A673 (cell line): Measurements from ENCODE around the gene NUDT12. TPM values are rescaled to one million over a fixed set of nuclear protein-coding genes. Genes with fewer than 3 reads are reported as not detected.

Source experiments
- BruUV-seq: library from RNA; stranded (reverse); fragments of 400-500 nt; replicated peaks from 2 replicates; lab custom pipeline; 2021; lab: Mats Ljungman, UMichigan
- CTCF ChIA-PET: fragments of 300-600 bp; sonication (Branson Sonifier 250); formaldehyde crosslinking; loops from one replicate; lab custom pipeline; 2022; ENCODE audit warnings: antibody characterized with exemption; lab: Charles Lee
- POLR2A ChIA-PET: fragments of 300-600 bp; sonication (Branson Sonifier 250); formaldehyde crosslinking; loops from one replicate; lab custom pipeline; 2022; ENCODE audit warnings: antibody characterized with exemption; ENCODE audit not compliant: low non-redundant PET; lab: Charles Lee
- DNase-seq: peaks from one replicate; pipeline ENCODE4 v3.0.0-alpha.2; 2015; ENCODE audit warnings: low spot score
- H3K27ac ChIP-seq: fragments of 200-600 bp; sonication (generic); 2 replicates; pipeline ENCODE4 v1.5.1; 2016; ENCODE audit warnings: mixed run types, low read depth, mild to moderate bottlenecking, mixed read lengths, antibody characterized with exemption, low read length; ENCODE audit not compliant: poor library complexity, severe bottlenecking
- H3K27me3 ChIP-seq: fragments of 200-600 bp; sonication (generic); replicated peaks from 2 replicates; pipeline ENCODE4 v1.6.1; 2017; ENCODE audit warnings: mixed run types, low read depth, mild to moderate bottlenecking, mixed read lengths, antibody characterized with exemption, low read length; ENCODE audit not compliant: insufficient read depth, poor library complexity
- H3K36me3 ChIP-seq: fragments of 200-600 bp; sonication (generic); 2 replicates; pipeline ENCODE4 v1.6.1; 2016; ENCODE audit warnings: mixed run types, mild to moderate bottlenecking, mixed read lengths, antibody characterized with exemption, low read length; ENCODE audit not compliant: insufficient read depth, poor library complexity, severe bottlenecking
- H3K4me1 ChIP-seq: fragments of 200-600 bp; sonication (generic); 2 replicates; pipeline ENCODE4 v1.6.1; 2017; ENCODE audit warnings: mixed run types, mild to moderate bottlenecking, mixed read lengths, antibody characterized with exemption, low read length; ENCODE audit not compliant: insufficient read depth, poor library complexity, severe bottlenecking
- H3K4me3 ChIP-seq: fragments of 200-600 bp; sonication (generic); 2 replicates; pipeline ENCODE4 v1.5.1; 2016; ENCODE audit warnings: low read depth, mixed run types, mild to moderate bottlenecking, mixed read lengths, low read length; ENCODE audit not compliant: poor library complexity, severe bottlenecking
- H3K9me3 ChIP-seq: fragments of 200-600 bp; sonication (generic); 2 replicates; pipeline ENCODE4 v1.6.1; 2016; ENCODE audit warnings: mixed run types, low read depth, mild to moderate bottlenecking, mixed read lengths, antibody characterized with exemption, low read length; ENCODE audit not compliant: poor library complexity, severe bottlenecking
- EZH2 ChIP-seq: fragments of 200-600 bp; sonication (generic); IDR thresholded peaks from 2 replicates; pipeline ENCODE4 v1.6.1; 2017; ENCODE audit warnings: borderline replicate concordance, low read depth, mild to moderate bottlenecking, mixed read lengths, antibody characterized with exemption, low read length; ENCODE audit not compliant: poor library complexity, severe bottlenecking
- intact Hi-C: fragments of 100-400 bp; cut with micrococcal nuclease; formaldehyde crosslinking; loops from one replicate; pipeline ENCODE4 v1.10.0; 2022; ENCODE audit not compliant: unreplicated experiment
- total RNA-seq: library from RNA; stranded (reverse); gene quantifications from 2 replicates; pipeline ENCODE4 v1.2.3, GENCODE V29; 2021
- TF ChIP-seq, protein P1 (sequence below): fragments of 300-800, 200-600 bp; sonication (generic); conservative IDR thresholded peaks from 2 replicates; pipeline ENCODE4 v1.5.1; 2017; ENCODE audit warnings: low read depth, mild to moderate bottlenecking, antibody characterized with exemption, low read length, moderate library complexity, mixed read lengths

Gene NUDT12
- total RNA-seq, 1 experiment from 2014 or later: 10.2 TPM

DNA sequence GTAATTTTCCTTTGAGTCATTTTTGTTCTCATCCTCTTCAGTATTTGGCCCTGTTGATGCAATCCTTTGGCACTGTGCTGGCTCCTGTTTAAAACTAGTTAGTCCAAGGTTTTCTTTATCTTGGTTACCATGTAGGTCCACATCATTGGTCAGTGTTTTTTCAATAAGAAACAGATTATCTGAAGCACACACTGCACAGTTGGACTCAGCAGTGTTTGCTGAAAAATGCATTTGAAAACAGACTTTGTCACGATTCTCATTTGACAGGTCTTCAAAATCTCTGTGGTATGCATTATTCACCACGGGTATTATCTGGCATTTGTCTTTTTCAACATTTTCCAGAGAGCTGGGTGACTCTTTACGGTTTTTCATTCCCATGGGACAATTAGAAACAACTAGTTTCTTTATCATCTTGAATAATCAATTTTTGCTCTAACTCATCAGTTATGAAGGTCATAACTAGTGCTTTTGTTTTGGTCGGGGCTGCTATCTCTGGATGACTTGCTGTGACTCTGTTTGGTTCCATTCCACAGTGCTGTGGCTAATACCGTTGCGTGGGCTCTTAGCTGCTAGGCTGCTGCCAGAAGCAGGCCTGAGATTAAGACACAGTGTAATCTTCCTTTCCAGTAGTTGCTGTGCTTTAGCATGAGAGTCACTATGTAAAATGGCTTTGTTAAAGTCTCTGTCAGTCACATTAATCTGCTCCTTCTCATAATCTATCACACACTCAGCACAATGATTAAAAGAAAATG lies 36.2 kb downstream of the NUDT12 start:
- H3K4me1 ChIP-seq: no peaks in the 10 kb centered on the region
- H3K9me3 ChIP-seq: no peaks in the 10 kb centered on the region
- no peaks in the 10 kb centered on the region for H3K36me3 ChIP-seq
- intact Hi-C loops: no loop called here
- no TSS peak for BruUV-seq
- peak; percentile 9 for DNase-seq
- no peak overlapping the region for H3K4me3 ChIP-seq
- H3K27ac ChIP-seq: no peak overlapping the region
- POLR2A ChIA-PET: no interaction called here
- no peaks in the 10 kb centered on the region for H3K27me3 ChIP-seq
- no peak for TF ChIP-seq EZH2
- TF ChIP-seq, protein P1, sequence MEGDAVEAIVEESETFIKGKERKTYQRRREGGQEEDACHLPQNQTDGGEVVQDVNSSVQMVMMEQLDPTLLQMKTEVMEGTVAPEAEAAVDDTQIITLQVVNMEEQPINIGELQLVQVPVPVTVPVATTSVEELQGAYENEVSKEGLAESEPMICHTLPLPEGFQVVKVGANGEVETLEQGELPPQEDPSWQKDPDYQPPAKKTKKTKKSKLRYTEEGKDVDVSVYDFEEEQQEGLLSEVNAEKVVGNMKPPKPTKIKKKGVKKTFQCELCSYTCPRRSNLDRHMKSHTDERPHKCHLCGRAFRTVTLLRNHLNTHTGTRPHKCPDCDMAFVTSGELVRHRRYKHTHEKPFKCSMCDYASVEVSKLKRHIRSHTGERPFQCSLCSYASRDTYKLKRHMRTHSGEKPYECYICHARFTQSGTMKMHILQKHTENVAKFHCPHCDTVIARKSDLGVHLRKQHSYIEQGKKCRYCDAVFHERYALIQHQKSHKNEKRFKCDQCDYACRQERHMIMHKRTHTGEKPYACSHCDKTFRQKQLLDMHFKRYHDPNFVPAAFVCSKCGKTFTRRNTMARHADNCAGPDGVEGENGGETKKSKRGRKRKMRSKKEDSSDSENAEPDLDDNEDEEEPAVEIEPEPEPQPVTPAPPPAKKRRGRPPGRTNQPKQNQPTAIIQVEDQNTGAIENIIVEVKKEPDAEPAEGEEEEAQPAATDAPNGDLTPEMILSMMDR: no peak
- CTCF ChIA-PET: no interaction called here

DNA sequence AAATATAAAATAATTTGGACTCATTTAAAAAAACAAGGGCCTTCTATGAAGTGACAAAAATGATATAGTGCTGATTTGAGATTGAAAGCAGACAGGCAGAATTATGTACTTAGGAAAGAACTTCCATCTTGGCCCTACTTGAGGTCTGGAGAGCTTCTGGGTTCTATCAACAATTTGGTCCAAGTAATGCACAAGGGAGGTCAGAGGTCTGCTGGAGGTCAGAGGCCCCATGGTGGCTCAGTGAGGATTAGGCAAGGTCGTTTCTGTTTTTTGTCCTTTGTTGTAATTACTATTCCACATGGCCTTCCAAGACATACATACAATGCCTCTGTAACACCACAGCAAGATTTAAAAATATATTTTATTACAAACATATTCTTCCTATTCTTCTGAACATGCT lies 37.2 kb downstream of the NUDT12 start:
- Histone ChIP-seq H3K4me3 (no peak overlapping the region), H3K27ac (no peak overlapping the region), H3K36me3 (no peaks in the 10 kb centered on the region), H3K4me1 (no peaks in the 10 kb centered on the region), H3K9me3 (no peaks in the 10 kb centered on the region), H3K27me3 (no peaks in the 10 kb centered on the region)
- CTCF ChIA-PET: no interaction called here
- POLR2A ChIA-PET: interaction anchor here (0.7 kb wide), 1 partner anchor 167 kb away, joined by 3 read pairs; no protein-coding TSS in a partner anchor
- BruUV-seq: no TSS peak
- intact Hi-C loops: no loop called here
- no peak for TF ChIP-seq EZH2
- TF ChIP-seq, protein P1: no peak
- no peak for DNase-seq

DNA sequence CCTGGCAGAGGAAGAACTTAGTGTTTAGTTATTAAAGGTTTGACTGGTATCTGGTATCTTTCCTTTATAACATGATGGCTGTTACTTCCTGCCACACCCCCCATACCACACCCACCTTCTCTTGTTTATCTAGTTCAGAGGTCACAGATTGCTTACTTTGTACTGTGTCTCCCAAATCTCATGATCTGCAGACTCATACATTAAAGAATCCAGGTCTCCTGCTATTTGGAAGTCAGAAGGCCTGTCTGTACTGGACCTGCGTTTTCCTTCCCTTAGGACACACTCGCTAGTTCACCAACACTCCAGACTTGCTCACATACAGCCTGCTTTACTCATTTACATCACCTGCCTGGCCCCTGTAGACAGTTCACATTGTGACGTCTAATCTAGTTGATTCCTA lies 39.3 kb downstream of the NUDT12 start:
- intact Hi-C loops: no loop called here
- POLR2A ChIA-PET: no interaction called here
- no peaks in the 10 kb centered on the region for H3K9me3 ChIP-seq
- H3K36me3 ChIP-seq: no peaks in the 10 kb centered on the region
- CTCF ChIA-PET: no interaction called here
- BruUV-seq: no TSS peak
- no peak overlapping the region for H3K27ac ChIP-seq
- H3K4me3 ChIP-seq: no peak overlapping the region
- no peaks in the 10 kb centered on the region for H3K4me1 ChIP-seq
- no peak for TF ChIP-seq EZH2
- TF ChIP-seq, protein P1: no peak
- DNase-seq: no peak
- H3K27me3 ChIP-seq: no peaks in the 10 kb centered on the region
